BJ (cell line): ENCODE results near the gene SORCS3. TPM values are rescaled to one million over a fixed set of nuclear protein-coding genes. Genes with fewer than 3 reads are reported as not detected.

Source experiments
- CTCF ChIA-PET: fragments of 350-600 bp; formaldehyde crosslinking; extraction: SDS; loops from one replicate; lab custom pipeline; 2021; ENCODE audit warnings: antibody characterized with exemption, inconsistent platforms; lab: Yijun Ruan, JAX
- POLR2A ChIA-PET: fragments of 300-600 bp; sonication (Branson Sonifier 250); formaldehyde crosslinking; extraction: SDS; loops from one replicate; lab custom pipeline; 2021; ENCODE audit warnings: antibody characterized with exemption; lab: Charles Lee
- DNase-seq: peaks from one replicate; pipeline ENCODE4 v3.0.0-alpha.2; 2011; ENCODE audit warnings: low read depth
- H3K27me3 ChIP-seq: 2 replicates; pipeline ENCODE4 v1.6.0; 2011; ENCODE audit warnings: low read length; ENCODE audit not compliant: control insufficient read depth, insufficient read depth
- H3K36me3 ChIP-seq: 2 replicates; pipeline ENCODE4 v1.5.1; 2011; ENCODE audit warnings: low read length; ENCODE audit not compliant: control insufficient read depth, insufficient read depth
- H3K4me3 ChIP-seq: 2 replicates; pipeline ENCODE4 v1.5.1; 2011; ENCODE audit warnings: low read depth, mild to moderate bottlenecking, control low read depth, low read length
- CTCF ChIP-seq: IDR thresholded peaks from 2 replicates; pipeline ENCODE4 v1.5.1; 2011; ENCODE audit warnings: low read depth, mild to moderate bottlenecking, control low read depth, inconsistent platforms, low read length, moderate library complexity; ENCODE audit not compliant: insufficient read depth
- polyA plus RNA-seq: library from polyadenylated mRNA; depleted of rRNA; stranded (reverse); fragments of >200 nt; gene quantifications from 2 replicates; pipeline ENCODE4 v1.2.3, GENCODE V29; 2011

The SORCS3 gene
- polyA plus RNA-seq, 1 experiment = not detected

GRCh38 chr10:105239311-105240219 lies 598.5 kb downstream of the SORCS3 start:
- no peak for TF ChIP-seq CTCF
- no peak overlapping the region for H3K4me3 ChIP-seq
- no peak for DNase-seq
- ChIA-PET POLR2A (no interaction called here), CTCF (no interaction called here)
- H3K27me3 ChIP-seq = no peaks in the 10 kb centered on the region
- no peaks in the 10 kb centered on the region for H3K36me3 ChIP-seq

GRCh38 chr10:105241254-105241653 lies 600.2 kb downstream of the SORCS3 start:
- no peak for DNase-seq
- no peaks in the 10 kb centered on the region for H3K36me3 ChIP-seq
- CTCF ChIA-PET = no interaction called here
- TF ChIP-seq CTCF = no peak
- no peaks in the 10 kb centered on the region for H3K27me3 ChIP-seq
- POLR2A ChIA-PET = no interaction called here
- H3K4me3 ChIP-seq = no peak overlapping the region

GRCh38 chr10:105243381-105243780 lies 602.3 kb downstream of the SORCS3 start:
- no peaks in the 10 kb centered on the region for H3K27me3 ChIP-seq
- ChIA-PET CTCF (no interaction called here), POLR2A (no interaction called here)
- no peaks in the 10 kb centered on the region for H3K36me3 ChIP-seq
- TF ChIP-seq CTCF = no peak
- H3K4me3 ChIP-seq = no peak overlapping the region
- DNase-seq = no peak

- POLR2A ChIA-PET = no interaction called here
- Histone ChIP-seq H3K4me3 (no peak overlapping the region), H3K36me3 (no peaks in the 10 kb centered on the region), H3K27me3 (no peaks in the 10 kb centered on the region)
- CTCF ChIA-PET = no interaction called here
- TF ChIP-seq CTCF = no peak
- DNase-seq = no peak
Measured at GRCh38 chr10:105243825-105244224, 602.7 kb downstream of the SORCS3 start.

- no peak for DNase-seq
- H3K27me3 ChIP-seq = no peaks in the 10 kb centered on the region
- TF ChIP-seq CTCF = no peak
- POLR2A ChIA-PET = no interaction called here
- H3K4me3 ChIP-seq = no peak overlapping the region
- H3K36me3 ChIP-seq = no peaks in the 10 kb centered on the region
- CTCF ChIA-PET = no interaction called here
Measured at GRCh38 chr10:105247831-105248499, 606.9 kb downstream of the SORCS3 start.
